Activated CD8-positive, alpha-beta memory T cell treated with anti-CD3 and anti-CD28 coated beads, Interleukin-2, amount 10 ng/mL, durations not matched to agents 7 days and 5 days (primary cell): ENCODE measurements around the gene MEX3C. TPM values are rescaled to one million over a fixed set of nuclear protein-coding genes. Genes with fewer than 3 reads are reported as not detected.

Experiments used
- total RNA-seq, 2 experiments: library from RNA; stranded (reverse); gene quantifications; one replicate each; pipeline ENCODE4 v1.2.3, GENCODE V29; 2021

Gene MEX3C
- total RNA-seq, 2 experiments from 2014 or later: 48.4 to 59.8 TPM

Other genes with a start within 250 kb of the MEX3C start
- 10 to 100 TPM in 1 of 2 experiments, 1 to 10 TPM in 1; 7.6 to 10.3 TPM for gene ELAC1, start 229.6 kb downstream of the MEX3C start, total RNA-seq
- 10 to 100 TPM; 66.8 to 72.7 TPM for gene SMAD4, start 167.5 kb downstream of the MEX3C start, total RNA-seq